ENCODE measurements around the gene TPSG1.
A peak's percentile ranks its signal among the peaks of the same experiment; 100 is the strongest.
"Not testable (repeated sequence)": the region's sequence is repeated elsewhere in the genome, so short reads cannot be mapped to it uniquely, and the experiment has no call there.

Gene TPSG1

DNA sequence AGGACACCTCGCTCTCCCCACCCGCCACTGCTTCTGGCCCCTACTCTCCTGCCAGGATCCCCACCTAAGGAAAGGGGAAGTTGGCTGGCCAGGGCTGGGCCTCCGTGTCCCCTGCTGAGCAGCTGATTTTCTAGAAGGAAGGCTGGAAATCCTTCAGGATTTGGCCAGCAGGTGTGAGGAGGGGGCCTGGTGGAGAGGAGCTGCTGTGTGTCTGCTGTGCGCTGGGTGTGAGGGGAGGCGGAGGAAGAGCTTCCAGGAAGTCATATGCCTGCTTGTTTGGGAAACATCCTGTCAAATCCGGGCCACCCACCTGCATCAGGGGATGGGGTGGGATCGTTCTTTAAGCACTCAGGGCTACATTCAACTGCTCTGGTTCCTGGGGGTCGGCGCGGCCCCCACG lies 28.6 kb downstream of the TPSG1 start:
- no peak for TF ChIP-seq CTCF (IDR thresholded peaks at IDR 0.05; ENCODE audit: low read depth, low read length)
- H3K4me3 ChIP-seq (ENCODE audit: low read depth, low read length): no peak overlapping the region

GRCh38 chr16:1195393-1195666 lies 29.7 kb downstream of the TPSG1 start:
- no peak for TF ChIP-seq CTCF (IDR thresholded peaks at IDR 0.05; ENCODE audit: low read depth, low read length)
- H3K4me3 ChIP-seq (ENCODE audit: low read depth, low read length): no peak overlapping the region

DNA sequence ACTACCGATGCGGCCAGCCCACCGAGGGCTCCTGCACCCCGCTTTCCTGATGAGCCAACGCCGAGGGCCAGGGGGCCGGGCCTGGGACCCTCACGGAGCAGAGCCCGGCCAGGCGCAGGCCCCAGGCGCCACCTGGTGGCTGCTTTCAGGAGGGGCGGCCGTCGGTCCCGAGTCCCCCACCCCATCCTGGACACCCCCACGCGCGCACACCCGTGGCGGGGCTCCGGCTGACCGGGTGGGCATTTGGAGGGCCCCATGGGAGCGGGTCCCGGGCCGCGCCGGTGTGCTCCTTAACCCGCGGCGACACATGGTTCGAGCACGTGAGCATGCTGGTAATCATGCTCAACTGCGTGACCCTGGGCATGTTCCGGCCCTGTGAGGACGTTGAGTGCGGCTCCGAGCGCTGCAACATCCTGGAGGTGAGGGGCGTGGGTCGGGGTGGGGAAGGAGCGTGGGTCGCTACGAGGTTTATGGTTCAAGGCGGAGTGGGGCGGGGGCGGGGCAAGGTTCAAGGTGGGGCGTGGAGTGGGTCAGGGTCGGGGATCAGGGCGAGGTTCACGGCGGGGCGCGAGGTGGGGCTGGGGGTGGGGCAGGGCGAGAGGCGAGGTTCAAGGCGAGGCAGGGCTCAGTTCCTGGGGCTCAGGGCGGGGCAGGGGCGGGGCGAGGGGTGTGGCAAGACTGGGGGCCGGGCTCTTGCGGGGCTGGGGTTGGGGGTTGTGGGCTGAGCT lies 30.2 kb downstream of the TPSG1 start:
- TF ChIP-seq CTCF (IDR thresholded peaks at IDR 0.05; ENCODE audit: low read depth, low read length): peak; percentile 73
- no peak overlapping the region for H3K4me3 ChIP-seq (ENCODE audit: low read depth, low read length)

- no peak for TF ChIP-seq CTCF (IDR thresholded peaks at IDR 0.05; ENCODE audit: low read depth, low read length)
- H3K4me3 ChIP-seq (ENCODE audit: low read depth, low read length): no peak overlapping the region
Observed at GRCh38 chr16:1193825-1194581, 31.1 kb downstream of the TPSG1 start.

DNA sequence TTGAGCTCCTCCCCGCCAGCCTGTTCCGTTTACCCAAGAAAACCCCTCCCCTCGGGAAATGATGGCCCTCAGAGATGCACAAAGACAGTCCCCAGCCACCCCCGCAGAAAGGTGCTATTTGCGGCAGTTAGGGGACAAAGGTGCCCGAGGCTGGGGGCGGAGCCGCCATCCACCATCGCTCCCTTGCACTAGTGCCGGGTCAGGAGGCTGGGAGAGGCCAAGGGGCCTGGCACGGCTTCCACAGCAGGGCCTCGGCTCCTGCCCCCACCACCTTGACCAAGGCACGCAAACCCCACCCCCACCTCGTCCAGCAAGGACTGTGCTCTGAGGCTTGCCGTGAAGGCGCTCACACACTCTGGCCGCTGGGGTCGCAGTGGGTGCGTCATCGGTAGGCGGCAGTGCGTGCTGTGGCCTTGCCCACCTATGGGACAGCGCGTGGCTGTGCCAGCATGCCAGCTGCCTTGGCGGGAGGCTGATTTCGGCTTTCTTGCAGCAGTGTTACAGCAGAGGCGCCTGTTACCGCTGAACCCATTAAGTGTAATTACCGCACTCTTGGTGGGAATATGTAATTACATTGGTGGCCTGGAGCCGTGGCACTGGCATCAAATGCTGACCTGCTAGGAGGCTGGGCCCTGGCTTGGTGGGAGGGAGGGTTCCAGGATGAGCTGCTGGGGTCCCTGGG lies 31.8 kb downstream of the TPSG1 start:
- TF ChIP-seq CTCF (IDR thresholded peaks at IDR 0.05; ENCODE audit: low read depth, low read length): no peak
- no peak overlapping the region for H3K4me3 ChIP-seq (ENCODE audit: low read depth, low read length)

DNA sequence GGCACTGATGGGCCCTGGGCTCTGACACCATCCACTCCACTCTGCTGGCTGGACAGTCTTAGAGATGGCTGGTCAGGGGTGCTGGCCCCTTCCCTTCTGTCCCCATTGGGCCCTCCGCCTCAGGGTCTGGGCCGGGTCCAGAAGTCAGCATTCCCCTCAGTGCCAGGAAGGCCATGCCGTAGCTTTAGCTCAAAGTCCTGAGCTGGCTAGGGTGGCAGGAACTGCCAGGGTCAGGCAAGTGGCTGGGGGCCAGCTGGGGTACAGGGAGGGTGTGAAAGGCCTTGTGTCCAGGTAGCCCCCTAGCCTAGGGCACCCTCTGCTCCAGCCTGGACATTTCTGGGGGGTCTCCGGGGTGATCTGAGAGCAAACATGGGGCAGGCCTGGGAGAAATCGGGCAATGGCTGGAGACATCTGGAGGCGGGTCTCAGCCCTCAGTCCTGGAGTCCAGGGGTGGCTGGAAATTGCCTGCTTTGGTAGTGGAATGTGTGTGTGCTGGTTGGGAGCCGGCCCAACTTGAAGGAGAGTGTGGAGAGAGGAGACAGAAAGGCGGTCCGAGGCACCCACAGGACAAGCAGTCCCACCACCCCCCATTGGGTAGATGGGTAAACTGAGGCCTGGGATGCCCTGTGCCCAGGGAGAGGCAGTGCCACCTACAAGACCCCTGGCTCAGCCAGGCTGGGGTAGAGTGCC lies 32.5 kb downstream of the TPSG1 start:
- no peak for TF ChIP-seq CTCF (IDR thresholded peaks at IDR 0.05; ENCODE audit: low read depth, low read length)
- H3K4me3 ChIP-seq (ENCODE audit: low read depth, low read length): no peak overlapping the region

DNA sequence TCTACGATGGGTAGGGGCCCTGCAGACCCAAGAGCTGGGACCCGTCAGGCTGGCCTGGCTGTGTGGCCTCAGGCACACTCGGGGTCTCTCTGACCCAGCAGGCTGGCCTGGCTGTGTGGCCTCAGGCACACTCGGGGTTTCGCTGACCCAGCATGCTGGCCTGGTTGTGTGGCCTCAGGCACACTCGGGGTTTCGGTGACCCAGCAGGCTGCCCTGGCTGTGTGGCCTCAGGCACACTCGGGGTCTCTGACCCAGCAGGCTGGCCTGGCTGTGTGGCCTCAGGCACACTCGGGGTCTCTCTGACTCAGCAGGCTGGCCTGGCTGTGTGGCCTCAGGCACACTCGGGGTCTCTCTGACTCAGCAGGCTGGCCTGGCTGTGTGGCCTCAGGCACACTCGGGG lies 34.3 kb downstream of the TPSG1 start:
- H3K4me3 ChIP-seq (ENCODE audit: low read depth, low read length): not testable (repeated sequence)
